Measurements from ENCODE around the gene ZNF345.

ZNF345 gene

DNA sequence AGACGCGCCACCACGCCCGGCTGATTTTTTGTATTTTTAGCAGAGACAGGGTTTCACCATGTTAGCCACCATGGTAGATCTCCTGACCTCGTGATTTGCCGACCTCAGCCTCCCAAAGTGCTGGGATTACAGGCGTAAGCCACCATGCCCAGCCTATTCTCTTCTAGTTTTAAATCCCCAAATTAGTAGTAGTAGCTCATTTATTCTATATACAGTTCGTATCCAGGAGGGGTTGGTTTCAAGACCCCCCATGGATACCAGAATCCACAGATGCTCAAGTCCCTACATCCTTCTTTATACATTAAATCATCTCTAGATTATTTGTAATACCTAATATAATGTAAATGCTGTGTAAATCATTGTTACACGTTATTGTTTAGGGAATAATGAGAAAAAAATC is 67.4 kb downstream of the ZNF345 start:
- no peak for DNase-seq
